ENCODE measurements around the gene BOC.

DNA sequence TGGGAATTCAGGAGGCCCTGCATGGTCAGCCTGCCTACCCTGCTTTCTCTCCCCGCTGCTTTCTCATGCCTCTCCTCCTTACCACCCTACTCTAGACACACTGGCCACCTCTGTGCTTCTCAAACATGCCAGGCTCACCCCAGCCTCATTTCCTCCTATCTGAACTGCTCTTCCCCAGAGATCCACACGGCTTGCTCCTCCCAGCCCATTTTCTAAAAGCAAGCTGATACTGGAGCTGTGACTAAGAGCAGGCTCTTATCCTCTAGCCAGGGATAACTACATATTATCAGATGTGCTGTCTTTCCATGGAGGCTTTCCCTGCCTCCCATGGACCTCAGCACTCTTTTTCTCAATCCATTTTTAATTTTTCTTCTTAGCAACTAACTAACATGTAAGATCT, 85.9 kb downstream of the BOC start:
- TF ChIP-seq EZH2 (IDR thresholded peaks at IDR 0.05; ENCODE audit: low read length, unreplicated experiment), result no peak
- TF ChIP-seq, protein P1, sequence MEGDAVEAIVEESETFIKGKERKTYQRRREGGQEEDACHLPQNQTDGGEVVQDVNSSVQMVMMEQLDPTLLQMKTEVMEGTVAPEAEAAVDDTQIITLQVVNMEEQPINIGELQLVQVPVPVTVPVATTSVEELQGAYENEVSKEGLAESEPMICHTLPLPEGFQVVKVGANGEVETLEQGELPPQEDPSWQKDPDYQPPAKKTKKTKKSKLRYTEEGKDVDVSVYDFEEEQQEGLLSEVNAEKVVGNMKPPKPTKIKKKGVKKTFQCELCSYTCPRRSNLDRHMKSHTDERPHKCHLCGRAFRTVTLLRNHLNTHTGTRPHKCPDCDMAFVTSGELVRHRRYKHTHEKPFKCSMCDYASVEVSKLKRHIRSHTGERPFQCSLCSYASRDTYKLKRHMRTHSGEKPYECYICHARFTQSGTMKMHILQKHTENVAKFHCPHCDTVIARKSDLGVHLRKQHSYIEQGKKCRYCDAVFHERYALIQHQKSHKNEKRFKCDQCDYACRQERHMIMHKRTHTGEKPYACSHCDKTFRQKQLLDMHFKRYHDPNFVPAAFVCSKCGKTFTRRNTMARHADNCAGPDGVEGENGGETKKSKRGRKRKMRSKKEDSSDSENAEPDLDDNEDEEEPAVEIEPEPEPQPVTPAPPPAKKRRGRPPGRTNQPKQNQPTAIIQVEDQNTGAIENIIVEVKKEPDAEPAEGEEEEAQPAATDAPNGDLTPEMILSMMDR (conservative IDR thresholded peaks at IDR 0.05; ENCODE audit: low read depth, low read length), result no peak
- TF ChIP-seq EZH2phosphoT487 (IDR thresholded peaks at IDR 0.05; ENCODE audit: borderline replicate concordance, low read length), result no peak
